Measurements from ENCODE around the gene CCDC137.

Gene CCDC137

DNA sequence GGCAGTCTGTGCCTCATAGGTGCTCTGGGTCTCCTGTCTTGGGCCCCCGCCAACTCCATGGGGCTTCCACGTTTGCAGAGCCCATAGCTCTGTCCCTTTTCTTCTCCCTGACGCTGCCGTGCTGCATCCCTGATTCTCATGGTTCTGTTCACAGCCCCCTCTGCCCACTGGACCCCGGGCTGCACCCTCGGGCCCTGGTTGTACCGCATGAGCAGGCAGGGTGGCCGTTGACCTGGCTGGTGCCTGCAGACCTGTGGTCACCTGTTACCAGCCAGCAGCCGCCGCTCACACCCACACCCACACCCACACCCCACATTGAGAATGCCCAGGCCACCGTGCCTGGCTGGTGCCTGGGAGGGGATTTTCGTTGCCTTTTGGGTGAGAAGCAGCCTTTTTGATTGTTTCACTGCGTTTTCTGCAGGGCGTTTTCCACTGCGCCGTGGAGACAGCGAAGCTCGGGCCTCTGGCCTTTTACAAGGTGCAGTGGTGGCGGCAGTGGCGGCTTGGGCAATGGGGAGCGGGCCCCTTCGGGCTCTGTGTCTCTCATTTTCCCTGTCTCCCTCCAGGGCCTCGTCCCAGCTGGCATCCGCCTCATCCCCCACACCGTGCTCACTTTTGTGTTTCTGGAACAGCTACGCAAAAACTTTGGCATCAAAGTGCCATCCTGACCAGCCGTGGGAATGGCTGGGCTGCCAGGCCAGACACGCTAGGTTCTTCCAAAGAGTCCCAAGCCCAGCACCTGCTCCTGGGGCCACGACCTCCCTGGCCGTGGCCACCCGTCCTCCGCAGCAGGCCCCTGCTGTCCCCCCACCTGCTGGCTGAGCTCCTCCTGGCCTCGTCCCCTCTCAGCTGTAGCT, 53.1 kb downstream of the CCDC137 start:
- no peak overlapping the region for H3K4me3 ChIP-seq (ENCODE audit: low read length)
- H3K27me3 ChIP-seq (ENCODE audit: control insufficient read depth, insufficient read depth, low read length): no peaks in the 10 kb centered on the region
- no peaks in the 10 kb centered on the region for H3K36me3 ChIP-seq (ENCODE audit: control insufficient read depth, insufficient read depth, low read length)
- H3K27ac ChIP-seq (ENCODE audit: low read depth, low read length): no peak overlapping the region
- H3K9ac ChIP-seq (ENCODE audit: low read length): no peak overlapping the region
- H3K4me1 ChIP-seq (ENCODE audit: control insufficient read depth, insufficient read depth, low read length): no peaks in the 10 kb centered on the region

DNA sequence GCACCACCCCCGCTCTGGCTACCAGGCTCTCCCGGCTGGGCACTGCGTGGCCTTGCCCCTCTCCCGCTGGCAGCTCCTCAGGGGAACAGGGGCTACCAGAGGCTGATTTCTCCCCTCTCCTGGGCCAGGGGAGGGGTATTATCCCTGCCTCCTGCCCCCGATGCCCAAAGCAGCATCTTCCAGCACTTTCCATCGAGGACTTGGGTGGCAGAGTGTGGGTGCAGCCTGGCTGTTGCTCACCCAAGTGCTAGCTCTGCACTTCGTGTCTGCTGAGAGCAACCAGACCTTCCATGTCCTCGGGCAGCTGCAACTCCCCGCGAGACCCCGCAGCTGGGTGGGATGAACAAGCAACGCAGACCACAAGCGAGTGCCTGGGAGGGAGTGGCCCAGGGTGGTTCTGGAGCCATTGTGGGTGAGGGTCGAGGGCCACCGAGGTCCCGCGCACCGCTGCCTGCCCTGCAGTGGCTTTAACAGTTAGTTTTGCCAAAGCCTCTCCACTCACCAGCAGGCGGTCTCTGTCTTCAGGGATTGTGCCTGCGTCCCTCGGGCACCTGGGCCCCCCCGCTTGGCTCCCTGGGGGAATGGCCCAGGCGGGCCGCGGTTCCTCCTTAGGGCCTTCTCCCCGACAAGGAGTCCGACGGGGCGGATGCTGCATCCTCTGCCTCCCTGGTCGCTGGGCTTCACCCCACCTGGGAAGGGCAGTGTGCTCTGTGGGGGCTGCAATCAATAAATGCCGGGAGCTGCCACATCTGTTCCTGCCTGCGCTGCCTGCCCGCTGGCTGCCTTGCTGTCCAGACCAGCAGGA, 53.9 kb downstream of the CCDC137 start:
- H3K4me1 ChIP-seq (ENCODE audit: control insufficient read depth, insufficient read depth, low read length): no peaks in the 10 kb centered on the region
- H3K4me3 ChIP-seq (ENCODE audit: low read length): no peak overlapping the region
- no peaks in the 10 kb centered on the region for H3K27me3 ChIP-seq (ENCODE audit: control insufficient read depth, insufficient read depth, low read length)
- H3K9ac ChIP-seq (ENCODE audit: low read length): no peak overlapping the region
- no peak overlapping the region for H3K27ac ChIP-seq (ENCODE audit: low read depth, low read length)
- H3K36me3 ChIP-seq (ENCODE audit: control insufficient read depth, insufficient read depth, low read length): no peaks in the 10 kb centered on the region

DNA sequence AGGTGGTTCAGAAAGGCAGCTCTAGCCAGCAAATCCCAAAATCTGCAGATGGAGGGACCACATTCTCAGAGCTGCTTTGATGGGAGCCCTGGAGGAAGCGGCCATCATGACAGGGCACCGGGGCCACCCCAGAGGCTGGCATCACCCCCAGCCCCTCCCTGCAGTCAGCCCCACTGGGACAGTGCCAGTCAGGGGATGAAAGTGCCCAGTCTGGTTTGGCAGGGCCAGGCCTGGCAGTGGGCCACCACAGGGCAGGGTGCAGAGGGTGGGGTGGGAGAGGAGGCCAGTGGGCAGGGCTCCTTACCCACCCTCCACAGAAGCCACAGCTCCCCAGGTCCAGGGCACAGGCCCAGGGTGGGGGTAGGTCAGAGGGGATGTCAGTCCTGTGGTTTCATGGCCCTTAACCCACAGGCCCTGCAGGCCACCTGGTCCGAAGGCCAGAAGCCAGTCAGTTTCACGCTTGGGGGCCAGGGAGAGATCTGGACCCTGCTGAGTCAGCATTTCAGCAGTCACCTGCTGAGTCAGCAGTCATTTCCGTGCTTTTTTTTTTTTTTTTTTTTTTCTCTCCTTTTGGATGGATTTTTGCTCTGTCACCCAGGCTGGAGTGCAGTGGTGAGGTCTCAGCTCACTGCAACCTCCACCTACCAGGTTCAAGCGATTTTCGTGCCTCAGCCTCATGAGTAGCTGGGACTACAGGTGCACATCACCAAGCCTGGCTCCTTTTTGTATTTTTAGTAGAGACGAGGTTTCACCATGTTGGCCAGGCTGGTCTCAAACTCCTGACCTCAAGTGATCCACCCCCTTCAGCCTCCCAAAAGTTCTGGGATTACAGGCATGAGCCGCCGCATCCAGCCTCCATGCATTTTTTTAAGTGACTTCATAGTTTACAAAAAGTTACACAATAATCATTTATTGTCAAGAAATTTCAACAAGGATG, 55.9 kb downstream of the CCDC137 start:
- H3K9ac ChIP-seq (ENCODE audit: low read length): no peak overlapping the region
- H3K27me3 ChIP-seq (ENCODE audit: control insufficient read depth, insufficient read depth, low read length): peaks cover 5% of the 10 kb centered on the region
- H3K27ac ChIP-seq (ENCODE audit: low read depth, low read length): no peak overlapping the region
- no peak overlapping the region for H3K4me3 ChIP-seq (ENCODE audit: low read length)
- H3K36me3 ChIP-seq (ENCODE audit: control insufficient read depth, insufficient read depth, low read length): no peaks in the 10 kb centered on the region
- no peaks in the 10 kb centered on the region for H3K4me1 ChIP-seq (ENCODE audit: control insufficient read depth, insufficient read depth, low read length)

Measured in rectal smooth muscle tissue (tissue), 1 donor.